ENCODE results near the gene PARD3B. TPM values are rescaled to one million over a fixed set of nuclear protein-coding genes. Genes with fewer than 3 reads are reported as not detected.

Gene PARD3B
- total and polyA plus RNA-seq, 2 of the 4 experiments (the other 2 are of a cell fraction) = 3.3 to 15.6 TPM

- H2BK15ac ChIP-seq (ENCODE audit: low read depth, low read length) = no peak overlapping the region
- no peaks in the 10 kb centered on the region for H3K9me3 ChIP-seq (ENCODE audit: control insufficient read depth, insufficient read depth, low read length)
- no peaks in the 10 kb centered on the region; the same call in 1 of the 2 replicates for H3K36me3 ChIP-seq (ENCODE audit: control insufficient read depth, insufficient read depth, low read length)
- H3K4ac ChIP-seq (ENCODE audit: low read depth, low read length) = no peak overlapping the region
- peaks cover 8% of the 10 kb centered on the region; the same call in 1 of the 2 replicates for H3K9me1 ChIP-seq (ENCODE audit: insufficient read depth, low read length)
- H4K8ac ChIP-seq (ENCODE audit: low read depth in 2 of 2, low read length in 2 of 2) = no peak overlapping the region
- 100% methylated on average over 1 of the region's 3 CpGs; no CpG with 5 or more reads in 1 of the 2 experiments for WGBS, 2 experiments (ENCODE audit: extremely low coverage in 2 of 2, insufficient read length in 1 of 2)
- in situ Hi-C loops (cut with MboI; ENCODE audit: low sequenced_read_pairs) (no loop called here), dilution Hi-C loops (cut with HindIII; ENCODE audit: low sequenced_read_pairs, unreplicated experiment) (no loop called here), intact Hi-C loops (cut with micrococcal nuclease) (no loop called here)
- no peak overlapping the region for H2BK20ac ChIP-seq (ENCODE audit: low read depth, low read length)
- no peak overlapping the region for H2AK5ac ChIP-seq (ENCODE audit: low read depth, low read length)
- DNase-seq = no peak
- TF ChIP-seq POLR2A (IDR thresholded peaks at IDR 0.05; ENCODE audit: low read depth, low read length) (no peak), RFX5 (IDR thresholded peaks at IDR 0.05; ENCODE audit: low read depth, low read length) (no peak), MAZ (IDR thresholded peaks at IDR 0.05; ENCODE audit: borderline replicate concordance, low read depth, low read length) (no peak), NFE2L2 (IDR thresholded peaks at IDR 0.05; ENCODE audit: low read depth, low read length) (no peak)
- H4K20me1 ChIP-seq (ENCODE audit: insufficient read depth, low read length) = peaks cover 13% of the 10 kb centered on the region
- H3K27ac ChIP-seq (ENCODE audit: insufficient read depth, low read length) = no peak overlapping the region
- H3K18ac ChIP-seq (ENCODE audit: low read depth, low read length) = no peak overlapping the region
- BruUV-seq (replicated peaks) = no TSS peak
- H4K5ac ChIP-seq (ENCODE audit: low read depth, low read length) = no peak overlapping the region
- 0 out of 2 replicates have a peak, but pooled peaks have one; percentile 27 for ATAC-seq (ENCODE audit: low read depth)
- no peak overlapping the region for H3K4me2 ChIP-seq (ENCODE audit: low read depth, low read length)
- no peaks in the 10 kb centered on the region for H3K27me3 ChIP-seq (ENCODE audit: control insufficient read depth, insufficient read depth, low read length)
- peaks cover 46 to 68% of the 10 kb centered on the region in 2 experiments for H3K79me1 ChIP-seq (ENCODE audit: low read depth in 1 of 2, low read length in 2 of 2)
- H3K23ac ChIP-seq (ENCODE audit: low read depth, low read length) = no peak overlapping the region
- H3K14ac ChIP-seq (replicated peaks; ENCODE audit: low read depth, low read length) = no peak overlapping the region
- H2BK5ac ChIP-seq (ENCODE audit: low read depth, low read length, poor library complexity, severe bottlenecking) = no peak overlapping the region
- H3K4me3 ChIP-seq (ENCODE audit: insufficient read depth, low read depth, low read length) = no peak overlapping the region
- H2AK9ac ChIP-seq (replicated peaks; ENCODE audit: low read depth, low read length, poor library complexity) = no peak overlapping the region
- H3K9ac ChIP-seq (ENCODE audit: low read depth, low read length) = no peak overlapping the region
- CTCF ChIA-PET = no interaction called here
- H4K91ac ChIP-seq (ENCODE audit: insufficient read depth, low read depth, low read length) = no peak overlapping the region
- POLR2A ChIA-PET (ENCODE audit: unreplicated experiment) = no interaction called here
- H3K56ac ChIP-seq (ENCODE audit: extremely low read depth, insufficient read depth, low read length) = no peak overlapping the region
- no peak overlapping the region for H2AFZ ChIP-seq (replicated peaks; ENCODE audit: low read length, poor library complexity)
- H2BK120ac ChIP-seq (ENCODE audit: low read depth, low read length) = no peak overlapping the region
- no peaks in the 10 kb centered on the region for H3K4me1 ChIP-seq (ENCODE audit: control insufficient read depth, insufficient read depth, low read length)
These were observed 30.2 kb downstream of the PARD3B start for GRCh38 chr2:204575463-204575862.
